Femur (tissue), 1 donor: ENCODE measurements around the gene MIA2.
A peak's percentile ranks its signal among the peaks of the same experiment; 100 is the strongest.
"Not testable (repeated sequence)": the region's sequence is repeated elsewhere in the genome, so short reads cannot be mapped to it uniquely, and the experiment has no call there.

Source experiments
- DNase-seq: peaks from one replicate; pipeline ENCODE4 v3.0.0-alpha.2; 2017

MIA2 gene

DNA sequence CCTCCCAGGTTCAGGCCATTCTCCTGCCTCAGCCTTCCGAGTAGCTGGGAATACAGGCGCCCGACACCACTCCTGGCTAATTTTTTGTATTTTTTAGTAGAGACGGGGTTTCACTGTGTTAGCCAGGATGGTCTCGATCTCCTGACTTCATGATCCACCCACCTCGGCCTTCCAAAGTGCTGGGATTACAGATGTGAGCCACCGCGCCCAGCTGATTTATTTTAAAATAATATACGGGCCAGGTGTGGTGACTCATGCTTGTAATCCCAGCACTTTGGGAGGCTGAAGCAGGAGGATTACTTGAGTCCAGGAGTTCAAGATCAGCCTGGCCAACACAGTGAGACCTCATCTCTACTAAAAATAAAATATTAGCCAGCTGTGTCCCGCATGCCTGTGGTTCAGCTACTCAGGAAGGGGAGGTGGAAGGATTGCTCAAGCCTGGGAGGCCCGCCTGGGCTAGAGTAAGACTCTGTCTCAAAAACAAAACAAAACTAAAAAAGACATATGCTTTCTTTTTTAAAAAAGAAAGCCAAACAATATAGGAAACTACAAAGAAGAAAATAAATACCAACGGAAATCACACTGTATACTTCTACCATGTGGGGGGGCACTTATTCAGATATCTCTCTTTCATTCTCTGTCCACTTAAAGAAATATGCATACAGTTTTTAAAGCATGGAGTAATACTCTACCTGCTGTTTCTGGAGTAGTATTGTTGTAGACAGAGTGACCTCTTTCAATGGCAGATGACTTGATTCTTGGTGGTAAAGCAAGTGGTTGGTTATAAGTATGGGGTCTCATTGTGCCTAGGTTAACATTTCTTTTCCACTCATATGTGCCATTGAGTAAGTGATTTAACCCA, 930 bp upstream of the MIA2 start:
- DNase-seq = no peak

DNA sequence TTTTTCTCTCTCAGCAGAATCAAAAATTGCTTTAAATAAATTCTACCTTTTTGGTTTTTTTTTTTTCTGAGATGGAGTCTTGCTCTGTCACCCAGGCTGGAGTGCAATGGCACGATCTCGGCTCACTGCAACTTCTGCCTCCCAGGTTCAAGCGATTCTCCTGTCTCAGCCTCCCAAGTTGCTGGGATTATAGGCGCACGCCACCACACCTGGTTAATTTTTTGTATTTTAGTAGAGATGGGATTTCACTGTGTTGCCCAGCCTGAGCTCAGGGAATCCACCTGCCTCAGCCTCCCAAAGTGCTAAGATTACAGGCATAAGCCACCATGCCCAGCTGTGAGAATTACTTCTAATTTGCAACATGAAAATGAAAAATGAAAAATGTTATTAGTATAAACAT, 1.3 kb downstream of the MIA2 start:
- DNase-seq = not testable (repeated sequence)

DNA sequence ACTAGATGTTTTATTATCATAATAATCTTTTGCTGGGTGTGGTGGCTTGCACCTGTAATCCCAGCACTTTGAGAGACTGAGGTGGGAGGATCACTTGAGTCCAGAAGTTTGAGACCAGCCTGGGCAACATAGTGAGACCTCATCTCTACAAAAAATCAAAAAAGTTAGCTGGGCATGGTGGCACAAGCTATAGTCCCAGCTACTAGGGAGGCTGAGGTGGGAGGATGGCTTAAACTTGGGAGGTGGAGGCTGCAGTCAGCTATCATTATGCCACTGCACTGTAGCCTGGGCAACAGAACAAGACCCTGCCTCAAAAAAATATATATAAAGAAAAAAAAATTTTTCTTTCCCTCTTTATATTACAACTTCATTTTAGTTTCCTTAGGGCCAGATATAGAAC, 1.8 kb downstream of the MIA2 start:
- DNase-seq = not testable (repeated sequence)

DNA sequence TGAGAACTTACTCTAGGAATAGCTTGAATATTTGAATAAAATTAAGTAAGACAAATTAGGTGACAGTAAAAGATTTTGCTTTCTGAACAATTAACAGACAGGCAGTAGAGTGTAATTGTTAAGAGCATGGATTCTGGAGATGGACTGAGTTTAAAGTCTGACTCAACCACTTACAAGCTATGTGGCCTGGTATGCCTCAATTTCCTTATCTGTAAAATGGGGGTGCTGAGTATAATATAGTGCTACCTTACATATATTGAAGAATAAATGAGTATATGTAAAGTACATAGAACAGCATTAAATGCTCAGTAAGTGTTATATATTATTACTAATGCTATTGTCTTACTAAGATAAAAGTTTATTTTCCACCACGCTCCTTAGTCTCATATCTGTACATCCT, 7.1 kb downstream of the MIA2 start:
- no peak for DNase-seq

DNA sequence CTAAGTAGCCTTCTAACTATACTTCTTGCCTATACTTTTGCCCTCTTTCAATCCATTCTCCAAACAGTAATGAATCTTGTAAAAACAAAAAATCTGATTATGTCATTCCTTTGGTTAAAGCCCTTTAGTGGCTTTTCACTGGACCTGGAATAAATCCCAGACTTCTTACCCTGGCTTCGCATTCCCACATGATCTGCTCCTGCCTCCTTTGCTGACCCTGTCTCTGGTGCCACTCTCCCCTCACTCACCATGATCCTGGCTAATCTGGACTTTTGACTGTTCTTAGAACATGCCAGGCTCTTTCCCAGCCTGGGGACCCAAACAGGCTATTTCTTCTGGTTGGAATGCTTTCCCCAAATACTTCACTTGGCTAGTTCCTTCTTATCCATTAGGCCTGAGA, 7.9 kb downstream of the MIA2 start:
- DNase-seq = no peak

DNA sequence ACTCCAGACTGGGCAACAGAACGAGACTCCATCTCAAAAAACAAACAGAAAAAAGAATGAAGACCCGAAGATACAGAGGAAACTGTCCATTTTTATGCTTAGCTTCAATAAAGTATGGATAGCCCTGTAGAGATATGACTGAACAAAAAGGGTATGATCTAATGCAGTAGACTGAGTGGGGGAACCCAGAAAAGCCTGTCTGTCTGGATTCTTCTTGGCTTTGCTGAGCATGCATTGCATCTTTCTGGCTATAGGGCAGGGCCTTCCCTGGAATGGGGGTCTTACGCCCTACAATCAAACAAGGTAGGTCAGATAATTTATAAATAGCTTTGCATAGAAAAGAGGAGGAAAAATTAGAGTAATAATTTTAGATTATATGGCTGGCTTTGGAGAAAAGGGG, 10.1 kb downstream of the MIA2 start:
- DNase-seq = no peak

DNA sequence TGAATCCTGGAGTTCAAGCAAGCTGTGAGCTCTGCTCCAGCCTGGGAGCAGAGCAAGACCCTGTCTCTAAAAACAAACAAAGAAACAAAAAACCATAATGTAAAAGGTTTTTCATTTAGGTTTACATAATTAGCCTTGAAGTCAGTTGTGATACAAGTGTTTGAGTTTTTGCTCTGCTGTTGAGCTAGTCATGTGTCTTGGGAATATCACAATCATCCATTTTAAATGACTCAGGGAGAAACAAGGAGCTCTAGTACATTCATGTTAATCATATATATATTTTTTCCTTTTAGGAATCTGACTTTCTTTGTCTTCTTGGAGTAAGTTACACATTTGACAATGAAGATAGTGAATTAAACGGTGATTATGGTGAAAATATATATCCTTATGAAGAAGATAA, 12.9 kb downstream of the MIA2 start:
- no peak for DNase-seq

DNA sequence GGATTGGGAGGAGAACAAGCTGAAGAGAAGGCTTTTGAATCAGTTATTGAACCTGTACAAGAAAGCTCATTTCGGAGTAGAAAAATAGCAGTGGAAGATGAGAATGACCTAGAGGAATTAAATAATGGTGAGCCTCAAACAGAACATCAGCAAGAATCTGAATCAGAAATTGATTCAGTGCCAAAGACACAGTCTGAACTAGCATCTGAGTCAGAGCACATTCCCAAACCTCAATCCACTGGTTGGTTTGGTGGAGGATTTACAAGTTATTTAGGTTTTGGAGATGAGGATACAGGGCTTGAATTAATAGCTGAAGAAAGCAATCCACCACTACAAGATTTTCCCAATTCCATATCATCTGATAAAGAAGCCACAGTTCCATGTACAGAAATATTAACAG, 13.5 kb downstream of the MIA2 start:
- DNase-seq = no peak

DNA sequence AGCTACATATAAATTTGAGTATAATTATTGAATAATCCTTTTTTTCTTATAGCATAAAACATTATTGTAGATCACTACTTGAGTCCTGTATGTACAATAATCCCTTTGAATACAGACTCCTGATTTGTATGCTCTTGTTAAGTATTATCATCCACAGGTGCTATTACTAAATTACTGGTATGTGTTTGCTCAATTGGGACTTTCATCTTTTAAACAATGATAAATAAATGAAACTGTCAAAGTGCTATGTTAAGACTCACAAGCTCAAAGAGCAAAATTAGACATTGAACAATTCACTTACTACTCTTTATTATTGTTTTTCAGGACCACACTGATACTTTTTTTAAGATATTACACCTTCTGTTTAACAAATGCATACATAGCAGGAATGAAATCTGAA, 17.8 kb downstream of the MIA2 start:
- DNase-seq = no peak

DNA sequence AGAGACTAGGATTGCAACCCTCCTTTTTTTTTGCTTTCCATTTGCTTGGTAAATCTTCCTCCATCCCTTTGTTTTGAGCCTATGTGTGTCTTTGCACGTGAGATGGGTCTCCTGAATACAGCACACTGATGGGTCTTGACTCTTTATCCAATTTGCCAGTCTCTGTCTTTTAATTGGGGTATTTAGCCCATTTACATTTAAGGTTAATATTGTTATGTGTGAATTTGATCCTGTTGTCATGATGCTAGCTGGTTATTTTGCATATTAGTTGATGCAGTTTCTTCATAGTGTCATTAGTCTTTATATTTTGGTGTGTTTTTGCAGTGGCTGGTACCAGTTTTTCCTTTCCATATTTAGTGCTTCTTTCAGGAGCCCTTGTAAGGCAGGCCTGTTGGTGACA, 23.7 kb downstream of the MIA2 start:
- not testable (repeated sequence) for DNase-seq

DNA sequence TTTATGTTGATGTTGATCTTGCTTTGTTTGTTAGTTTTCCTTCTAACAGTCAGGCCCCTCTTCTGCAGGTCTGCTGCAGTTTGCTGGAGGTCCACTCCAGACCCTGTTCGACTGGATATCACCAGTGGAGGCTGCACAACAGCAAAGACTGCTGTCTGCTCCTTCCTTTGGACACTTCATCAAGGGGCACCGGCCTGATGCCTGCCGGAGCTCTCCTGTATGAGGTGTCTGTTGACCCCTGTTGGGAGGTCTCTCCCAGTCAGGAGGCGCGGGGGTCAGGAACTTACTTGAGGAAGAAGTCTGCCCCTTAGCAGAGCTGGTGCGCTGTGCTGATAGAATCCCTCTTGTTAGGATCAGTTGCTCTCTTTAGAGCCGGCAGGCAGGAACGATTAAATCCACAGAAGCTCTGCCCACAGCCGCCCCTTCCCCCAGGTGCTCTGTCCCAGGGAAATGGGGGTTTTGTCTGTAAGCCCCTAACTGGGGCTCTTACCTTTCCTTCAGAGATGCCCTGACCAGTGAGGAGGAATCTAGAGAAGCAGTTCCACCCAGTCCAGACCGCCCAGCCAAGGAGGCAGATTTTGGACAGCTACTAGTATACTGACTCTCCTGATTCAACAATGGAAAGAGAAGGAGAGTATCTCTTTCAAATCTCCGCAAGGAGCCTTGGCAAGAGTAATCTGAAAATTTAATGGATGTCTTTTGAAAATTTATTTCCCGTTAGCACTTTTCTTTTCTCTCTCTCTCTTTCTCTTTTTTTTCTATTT, 25.2 kb downstream of the MIA2 start:
- DNase-seq = no peak

DNA sequence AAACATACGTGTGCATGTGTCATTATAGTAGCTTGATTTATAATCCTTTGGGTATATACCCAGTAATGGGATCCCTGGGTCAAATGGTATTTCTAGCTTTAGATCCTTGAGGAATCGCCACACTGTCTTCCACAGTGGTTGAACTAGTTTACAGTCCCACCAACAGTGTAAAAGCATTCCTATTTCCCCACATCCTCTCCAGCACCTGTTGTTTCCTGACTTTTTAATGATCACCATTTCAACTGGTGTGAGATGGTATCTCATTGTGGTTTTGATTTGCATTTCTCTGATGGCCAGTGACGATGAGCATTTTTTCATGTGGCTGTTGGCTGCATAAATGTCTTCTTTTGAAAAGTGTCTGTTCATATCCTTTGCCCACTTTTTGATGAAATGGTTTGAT, 26.4 kb downstream of the MIA2 start:
- DNase-seq = not testable (repeated sequence)

DNA sequence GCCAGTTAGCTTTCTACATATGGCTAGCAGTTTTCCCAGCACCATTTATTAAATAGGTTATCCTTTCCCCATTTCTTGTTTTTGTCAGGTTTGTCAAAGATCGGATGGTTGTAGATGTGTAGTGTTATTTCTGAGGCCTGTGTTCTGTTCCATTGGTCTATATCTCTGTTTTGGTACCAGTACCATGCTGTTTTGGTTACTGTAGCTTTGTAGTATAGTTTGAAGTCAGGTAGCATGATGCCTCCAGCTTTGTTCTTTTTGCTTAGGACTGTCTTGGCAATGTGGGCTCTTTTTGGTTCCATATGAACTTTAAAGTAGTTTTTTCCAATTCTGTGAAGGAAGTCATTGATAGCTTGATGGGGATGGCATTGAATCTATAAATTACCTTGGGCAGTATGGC, 28.5 kb downstream of the MIA2 start:
- not testable (repeated sequence) for DNase-seq

DNA sequence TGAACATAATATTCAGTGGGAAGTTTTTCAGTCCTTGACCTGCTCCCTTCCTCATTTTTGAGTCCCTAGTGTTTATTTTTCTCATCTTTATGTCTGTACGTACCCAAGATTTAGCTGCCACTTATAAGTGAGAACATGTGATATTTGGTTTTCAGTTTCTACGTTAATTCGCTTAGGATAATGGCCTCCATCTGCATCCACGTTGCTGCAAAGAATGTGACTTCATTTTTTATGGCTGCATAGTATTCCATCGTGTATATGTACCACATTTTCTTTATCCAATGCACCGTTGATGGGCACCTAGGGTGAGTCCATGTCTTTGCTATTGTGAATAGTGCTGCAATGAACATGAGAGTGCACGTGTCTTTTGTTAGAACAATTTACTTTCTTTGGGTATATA, 30.3 kb downstream of the MIA2 start:
- DNase-seq = no peak

DNA sequence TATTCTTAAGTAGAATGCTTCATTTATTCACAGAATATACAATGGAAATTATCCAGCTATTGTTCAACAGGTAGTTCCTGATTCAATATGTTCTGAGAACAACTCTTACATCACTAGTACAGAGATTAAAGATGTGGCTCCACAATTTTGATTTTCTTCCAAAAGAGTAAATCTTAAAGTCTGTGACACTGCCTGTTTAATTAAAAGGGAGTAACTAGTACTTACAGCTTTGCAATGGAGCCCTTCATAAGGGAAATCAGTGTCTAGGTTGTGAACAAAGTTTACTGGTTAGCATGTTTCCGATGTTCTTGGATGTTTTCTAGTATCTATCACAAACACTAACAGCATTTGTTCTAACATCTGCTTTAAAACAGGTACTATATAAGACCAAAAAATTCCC, 30.8 kb downstream of the MIA2 start:
- DNase-seq = no peak

DNA sequence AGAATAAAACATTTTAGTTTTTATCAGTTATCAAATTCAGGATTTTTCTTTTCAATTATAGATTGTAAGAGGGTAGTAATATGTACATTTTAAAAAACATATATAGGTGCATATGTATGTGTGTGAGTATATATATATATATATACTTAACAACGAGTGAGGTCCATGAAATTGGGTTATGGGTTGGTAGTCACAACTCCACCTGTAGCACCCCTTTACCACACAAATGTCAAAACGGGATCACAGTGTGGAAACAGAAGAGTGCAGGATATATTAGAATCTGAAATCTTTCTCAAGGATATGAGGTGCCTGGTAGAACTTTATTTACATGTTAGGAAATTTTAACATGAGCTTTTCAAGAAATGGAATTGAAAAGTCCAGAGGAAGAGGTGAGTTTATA, 31.3 kb downstream of the MIA2 start:
- no peak for DNase-seq

DNA sequence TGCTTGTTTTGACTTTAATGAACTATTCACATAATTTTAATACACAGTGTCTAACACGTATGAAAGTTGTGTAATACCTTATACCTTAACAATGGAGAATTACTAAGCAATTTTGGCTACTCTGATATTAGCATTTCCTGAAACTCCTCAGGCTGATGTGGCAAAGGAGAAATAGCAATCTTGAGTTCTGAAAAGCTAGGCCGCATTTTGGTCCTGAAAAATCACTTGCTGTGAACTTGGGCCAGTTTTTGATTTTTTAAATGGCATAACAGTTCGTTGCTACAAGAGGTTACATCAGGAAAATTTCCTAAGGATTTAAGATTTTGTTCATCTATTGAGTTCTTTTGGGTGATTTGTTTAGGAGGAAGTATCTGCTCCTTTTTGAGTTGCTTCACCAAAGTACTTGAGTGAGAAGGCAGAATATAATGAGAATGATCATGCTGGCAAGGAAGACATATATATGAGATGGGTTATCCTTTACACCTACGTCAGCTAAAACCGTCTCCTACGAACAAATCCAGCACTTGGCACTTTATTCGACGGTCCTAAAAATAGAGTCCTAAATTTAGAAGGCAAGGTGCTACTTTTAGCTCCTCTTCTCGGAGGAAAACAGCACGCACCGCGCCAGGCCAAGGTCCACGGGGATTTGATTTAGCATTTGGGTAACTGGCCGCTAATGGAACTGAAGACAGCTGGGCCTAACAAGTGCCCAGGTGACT, 32.2 kb downstream of the MIA2 start:
- DNase-seq = no peak

DNA sequence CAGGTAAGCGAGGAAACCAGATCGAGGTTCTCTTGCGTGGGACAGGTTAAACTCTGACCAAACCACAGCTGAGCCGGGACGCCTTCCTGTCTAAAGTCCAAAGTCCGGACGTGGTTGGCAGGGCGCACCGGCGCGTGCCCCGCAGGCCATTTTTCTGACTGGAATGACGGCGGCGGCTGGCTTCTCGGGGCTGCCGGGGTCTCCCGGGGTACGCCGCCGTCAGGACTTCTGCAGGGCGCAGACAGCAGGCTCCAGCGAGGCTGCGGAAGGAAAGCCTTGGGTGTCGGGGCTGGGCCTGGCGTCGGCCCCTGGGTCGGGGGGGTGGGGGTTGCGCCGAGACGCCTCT, 32.8 kb downstream of the MIA2 start:
- DNase-seq = peak; percentile 79

DNA sequence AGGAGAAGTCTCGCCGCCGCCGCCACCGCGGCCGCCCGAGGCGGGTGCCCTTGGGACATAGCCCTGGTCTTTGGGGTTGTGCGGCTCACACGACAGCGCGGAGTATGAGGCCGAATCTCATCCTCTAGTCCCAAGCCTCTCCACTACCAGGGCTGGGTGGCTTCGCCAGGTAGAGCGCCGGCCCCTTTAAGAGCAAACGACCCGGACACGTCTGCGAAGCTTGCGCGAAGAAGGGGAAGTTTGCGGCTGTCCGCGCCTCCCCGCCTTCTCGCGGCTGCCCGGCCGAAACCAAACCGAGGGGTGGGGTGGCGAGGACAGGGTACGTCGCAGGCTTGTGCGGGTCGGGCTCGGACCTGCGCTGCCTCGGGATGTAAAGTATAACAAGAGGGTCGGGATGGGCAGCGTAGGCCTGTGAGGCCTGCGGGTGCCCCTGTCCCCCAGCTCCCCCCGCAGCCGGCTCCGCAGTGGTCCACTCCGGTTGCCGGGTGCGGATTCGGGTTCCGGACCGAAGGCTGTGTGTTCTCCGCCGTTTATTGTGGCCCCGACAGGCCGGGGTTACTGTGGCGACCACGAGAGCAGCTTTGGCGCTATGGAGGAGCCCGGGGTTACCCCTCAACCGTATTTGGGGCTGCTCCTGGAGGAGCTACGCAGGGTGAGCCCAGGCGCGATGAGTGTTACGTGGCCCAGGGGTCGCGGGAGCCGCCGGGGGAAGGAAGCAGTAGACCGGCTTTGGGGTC, 33.3 kb downstream of the MIA2 start:
- peak; percentile 91 for DNase-seq

DNA sequence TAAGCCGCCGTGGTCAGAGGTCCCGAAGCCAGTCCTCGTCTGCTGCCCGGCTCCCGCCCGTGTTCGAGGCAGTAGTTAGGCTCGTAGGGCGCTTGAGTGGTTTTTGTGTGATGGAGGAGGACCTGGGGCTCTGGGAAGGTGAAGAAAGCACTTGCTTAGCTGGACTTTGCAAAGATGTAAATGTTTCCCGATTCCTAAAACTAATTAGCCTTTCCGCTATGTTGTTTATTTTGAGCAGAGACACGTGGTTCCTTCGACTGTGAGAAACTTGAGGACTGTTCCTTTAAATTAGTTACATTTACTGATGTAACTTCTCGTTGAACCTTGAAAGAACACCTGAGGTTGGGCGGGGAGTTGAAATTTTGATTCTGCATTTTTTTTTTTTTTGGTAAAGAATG, 33.9 kb downstream of the MIA2 start:
- DNase-seq = no peak

DNA sequence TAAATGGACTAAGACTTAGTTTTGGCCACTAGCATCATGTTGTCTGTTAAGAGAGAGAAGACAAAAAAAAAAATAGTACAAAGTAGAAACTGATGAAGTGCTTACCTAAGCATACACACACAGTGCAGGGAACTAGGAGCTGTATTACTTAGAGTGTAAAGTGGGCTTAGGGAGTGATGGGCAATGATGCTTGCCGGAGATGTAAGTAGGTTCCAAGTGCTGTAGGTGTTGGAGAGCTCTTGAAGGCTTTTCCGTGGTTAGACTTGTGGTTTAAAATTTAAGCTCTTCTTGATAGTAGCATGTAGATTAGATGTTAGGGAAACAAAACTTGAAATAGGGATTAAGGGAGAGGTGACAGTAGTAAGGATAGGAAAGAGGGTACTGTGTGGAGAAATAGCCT, 34.7 kb downstream of the MIA2 start:
- DNase-seq = no peak

DNA sequence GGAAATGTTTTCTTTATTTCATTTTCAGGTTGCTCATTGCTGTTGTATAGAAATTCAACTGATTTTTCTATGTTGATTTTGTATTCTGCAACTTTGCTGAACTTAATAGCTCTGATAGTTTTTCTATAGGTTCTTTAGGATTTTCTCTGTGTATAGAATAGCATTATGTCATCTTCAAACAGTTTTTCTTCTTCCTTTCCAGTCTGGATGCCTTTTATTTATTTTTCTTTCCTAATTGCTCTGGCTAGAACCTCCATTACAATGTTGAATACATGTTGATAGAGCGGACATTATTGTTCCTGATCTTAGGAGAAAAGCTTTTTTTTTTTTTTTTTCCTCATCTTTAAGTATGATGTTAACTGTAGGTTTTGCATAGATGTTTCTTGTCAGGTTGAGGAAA, 39.2 kb downstream of the MIA2 start:
- no peak for DNase-seq

DNA sequence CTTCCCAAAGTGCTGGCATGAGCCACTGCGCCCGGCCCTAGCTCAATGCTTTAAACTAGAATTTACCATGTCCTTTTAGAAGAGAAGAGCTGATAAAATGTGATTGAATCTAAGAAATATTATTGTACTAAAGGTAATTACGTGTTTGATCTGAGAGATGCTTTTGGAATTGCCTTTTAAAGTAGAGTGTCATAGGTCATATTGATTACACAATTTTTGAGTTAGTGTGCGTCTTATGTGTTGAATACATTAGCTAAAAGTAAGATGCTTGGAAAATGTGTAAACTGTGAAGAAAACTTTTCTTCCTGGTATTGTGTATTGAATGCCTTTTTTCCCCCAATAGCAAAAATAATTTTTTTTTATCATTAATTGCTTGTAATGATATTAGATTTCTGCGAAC, 41.7 kb downstream of the MIA2 start:
- no peak for DNase-seq
